Measurements from ENCODE around the gene ZNF662.
"Not testable (repeated sequence)": the region's sequence is repeated elsewhere in the genome, so short reads cannot be mapped to it uniquely, and the experiment has no call there.

ZNF662 gene

DNA sequence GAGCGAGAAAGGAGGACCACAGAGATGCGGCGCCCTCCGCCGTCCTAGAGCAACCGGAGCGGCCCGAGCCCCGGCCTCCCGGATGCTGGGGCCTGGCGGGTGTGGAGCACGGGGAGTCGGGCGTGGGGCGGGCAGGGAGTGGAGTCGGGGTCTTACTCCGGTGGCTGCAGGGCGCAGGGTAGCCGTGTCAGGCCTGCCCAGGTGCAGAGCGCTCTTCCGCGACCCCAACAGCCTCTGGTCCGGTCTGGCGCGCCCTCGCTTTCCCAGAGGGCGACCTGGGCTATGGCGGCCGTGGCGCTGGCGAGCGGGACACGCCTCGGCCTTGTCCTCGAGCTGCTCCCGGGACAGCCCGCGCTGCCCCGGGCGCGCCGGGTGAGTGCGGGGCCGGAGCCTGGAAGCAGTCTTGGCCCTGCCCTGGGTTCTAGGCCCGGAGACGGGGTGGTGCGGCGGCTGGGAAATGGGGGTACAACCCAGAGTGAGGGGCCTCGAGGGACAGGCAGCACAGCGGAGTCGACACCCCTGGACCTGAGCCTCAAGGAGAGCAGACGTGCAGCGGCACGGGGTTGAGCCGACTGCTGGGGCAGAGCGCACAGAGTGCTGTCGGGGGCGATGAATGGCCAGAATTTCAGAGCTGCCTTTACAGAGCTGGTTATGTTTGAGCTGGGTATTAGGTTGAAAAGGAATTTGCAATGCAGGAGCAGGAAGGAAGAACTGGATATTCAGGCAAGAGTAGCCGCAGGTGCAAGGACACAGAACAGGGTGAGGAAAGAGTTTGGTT lies at the start of gene ZNF662:
TSS of gene ZNF662 (plus strand) at position 73 of the 778 bp plus-strand sequence. CDS start 1,973 bp downstream, outside the sequence.
- DNase-seq (ENCODE audit: low read depth in 2 of 2), result peak in 1 of 2 donors; percentile 26

DNA sequence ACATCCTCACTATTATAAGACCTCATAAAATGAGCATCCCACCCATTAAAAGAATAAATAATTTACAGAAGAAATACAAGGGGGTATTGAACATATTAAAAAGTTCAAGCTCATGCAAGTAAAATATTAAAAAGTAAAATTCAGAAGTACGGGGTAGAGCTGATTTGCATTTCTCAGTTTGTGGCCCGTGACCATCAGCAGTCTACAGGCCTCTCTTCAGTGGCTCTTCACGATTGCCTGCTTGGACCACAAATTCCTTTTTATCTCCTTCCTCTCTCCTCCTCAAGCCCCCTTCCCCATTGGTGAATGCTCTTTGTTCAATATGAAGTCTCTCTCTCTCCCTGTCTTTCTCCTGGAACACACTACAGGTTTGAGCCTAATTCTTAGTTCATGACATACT lies 49.4 kb upstream of the ZNF662 start:
- no peak for DNase-seq (ENCODE audit: low read depth in 2 of 2)

DNA sequence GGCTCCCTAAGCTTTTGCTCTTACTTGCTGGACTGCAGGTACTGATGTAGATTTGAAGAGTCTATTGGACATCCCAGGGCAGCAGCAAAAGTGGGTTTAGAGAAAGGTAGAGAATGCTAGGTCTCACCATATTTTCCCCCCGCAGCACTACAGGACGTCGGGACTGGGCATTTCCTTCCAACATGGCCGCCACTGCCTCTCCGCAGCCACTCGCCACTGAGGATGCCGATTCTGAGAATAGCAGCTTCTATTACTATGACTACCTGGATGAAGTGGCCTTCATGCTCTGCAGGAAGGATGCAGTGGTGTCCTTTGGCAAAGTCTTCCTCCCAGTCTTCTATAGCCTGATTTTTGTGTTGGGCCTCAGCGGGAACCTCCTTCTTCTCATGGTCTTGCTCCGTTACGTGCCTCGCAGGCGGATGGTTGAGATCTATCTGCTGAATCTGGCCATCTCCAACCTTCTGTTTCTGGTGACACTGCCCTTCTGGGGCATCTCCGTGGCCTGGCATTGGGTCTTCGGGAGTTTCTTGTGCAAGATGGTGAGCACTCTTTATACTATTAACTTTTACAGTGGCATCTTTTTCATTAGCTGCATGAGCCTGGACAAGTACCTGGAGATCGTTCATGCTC lies 41.5 kb upstream of the ZNF662 start:
- no peak for DNase-seq (ENCODE audit: low read depth in 2 of 2)

DNA sequence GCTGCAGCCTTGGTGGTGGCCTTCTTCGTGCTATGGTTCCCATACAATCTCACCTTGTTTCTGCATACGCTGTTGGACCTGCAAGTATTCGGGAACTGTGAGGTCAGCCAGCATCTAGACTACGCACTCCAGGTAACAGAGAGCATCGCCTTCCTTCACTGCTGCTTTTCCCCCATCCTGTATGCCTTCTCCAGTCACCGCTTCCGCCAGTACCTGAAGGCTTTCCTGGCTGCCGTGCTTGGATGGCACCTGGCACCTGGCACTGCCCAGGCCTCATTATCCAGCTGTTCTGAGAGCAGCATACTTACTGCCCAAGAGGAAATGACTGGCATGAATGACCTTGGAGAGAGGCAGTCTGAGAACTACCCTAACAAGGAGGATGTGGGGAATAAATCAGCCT lies 40.7 kb upstream of the ZNF662 start:
- DNase-seq (ENCODE audit: low read depth in 2 of 2), result no peak

DNA sequence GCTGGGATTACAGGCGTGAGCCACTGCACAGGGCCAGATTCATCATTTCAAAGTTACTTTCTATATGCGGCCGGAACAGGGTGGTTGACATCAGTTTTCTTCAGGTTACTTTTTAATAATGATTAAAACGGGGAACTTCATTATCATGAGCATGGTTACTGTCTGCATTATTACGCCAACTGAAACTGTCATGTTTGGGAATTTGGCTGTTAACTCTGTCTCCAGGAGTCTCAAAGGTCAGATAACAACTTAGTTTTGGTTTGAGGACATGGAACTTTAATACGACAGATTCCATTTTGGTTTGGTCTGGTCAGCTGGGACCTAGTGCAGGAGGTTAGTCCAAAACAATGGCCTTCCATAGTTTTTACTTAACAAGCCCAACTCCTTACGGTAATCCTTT lies 38.8 kb upstream of the ZNF662 start:
- DNase-seq (ENCODE audit: low read depth in 2 of 2), result no peak

DNA sequence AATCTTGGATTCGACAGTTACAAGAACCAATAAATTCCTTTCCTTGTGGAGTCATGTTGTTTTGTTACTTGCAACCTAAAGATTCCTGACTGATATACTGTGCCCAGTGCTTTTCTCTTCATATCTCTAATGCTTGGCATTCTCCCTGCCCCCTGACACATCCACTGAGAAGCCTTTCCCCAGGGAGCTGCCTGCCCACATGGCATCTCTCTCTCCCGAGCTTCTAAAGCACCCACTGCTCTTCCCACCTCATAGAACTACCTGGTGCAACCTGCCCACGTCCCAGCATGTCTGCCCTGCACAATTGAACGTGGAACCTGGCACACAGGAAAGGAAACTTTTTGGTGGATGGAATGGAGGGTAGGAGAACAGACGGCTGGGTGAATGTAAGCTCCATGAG lies 37.1 kb upstream of the ZNF662 start:
- DNase-seq (ENCODE audit: low read depth in 2 of 2), result no peak

DNA sequence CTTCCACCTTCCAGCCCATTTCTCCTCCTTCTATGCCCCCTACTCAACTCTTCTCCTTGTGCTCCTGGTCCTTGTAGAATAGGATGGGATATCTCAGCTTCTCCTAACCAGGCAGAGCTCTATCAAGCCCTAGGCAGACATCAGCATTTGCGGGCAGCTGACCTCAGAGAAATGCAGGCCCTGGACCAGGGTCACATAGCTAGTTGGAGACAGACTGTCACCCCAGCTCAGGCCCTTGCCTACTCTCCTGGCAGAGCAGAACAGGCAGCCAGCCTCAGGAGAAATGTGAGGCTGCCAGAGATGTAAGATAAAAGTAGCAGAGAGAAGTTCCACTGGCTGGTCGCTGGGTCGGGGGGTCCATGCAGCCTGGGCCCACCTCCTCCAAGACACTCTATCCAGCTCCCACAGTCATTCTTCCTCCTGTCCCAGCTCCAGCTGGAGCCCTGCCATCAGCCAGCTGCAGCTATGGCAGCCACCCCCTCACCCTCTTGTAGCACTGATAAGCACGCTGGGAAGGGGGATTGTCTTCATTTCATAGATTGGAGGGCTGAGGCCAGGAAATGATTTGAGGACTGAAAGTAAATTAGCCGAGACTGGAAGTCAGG lies 34.2 kb upstream of the ZNF662 start:
- no peak for DNase-seq (ENCODE audit: low read depth in 2 of 2)

DNA sequence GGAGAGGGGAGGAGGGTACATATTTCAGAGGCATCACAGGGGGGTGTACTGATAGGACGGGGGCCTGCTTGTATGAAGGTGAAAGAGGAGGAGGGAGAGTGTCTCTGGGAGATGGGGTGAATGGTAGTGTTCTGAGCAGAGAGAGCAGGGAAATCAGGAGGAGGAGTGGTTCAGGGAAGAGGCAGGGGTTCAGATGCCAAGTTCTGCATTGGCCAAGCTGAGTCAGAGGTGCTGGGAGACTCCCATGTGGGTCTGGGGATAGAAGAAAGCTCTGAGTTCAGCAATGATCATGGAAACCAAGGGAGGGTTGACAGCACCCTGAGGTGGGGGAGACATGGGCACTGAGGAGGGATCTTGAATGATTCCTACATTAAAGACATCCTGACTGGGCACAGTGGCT lies 33.2 kb upstream of the ZNF662 start:
- no peak for DNase-seq (ENCODE audit: low read depth in 2 of 2)

DNA sequence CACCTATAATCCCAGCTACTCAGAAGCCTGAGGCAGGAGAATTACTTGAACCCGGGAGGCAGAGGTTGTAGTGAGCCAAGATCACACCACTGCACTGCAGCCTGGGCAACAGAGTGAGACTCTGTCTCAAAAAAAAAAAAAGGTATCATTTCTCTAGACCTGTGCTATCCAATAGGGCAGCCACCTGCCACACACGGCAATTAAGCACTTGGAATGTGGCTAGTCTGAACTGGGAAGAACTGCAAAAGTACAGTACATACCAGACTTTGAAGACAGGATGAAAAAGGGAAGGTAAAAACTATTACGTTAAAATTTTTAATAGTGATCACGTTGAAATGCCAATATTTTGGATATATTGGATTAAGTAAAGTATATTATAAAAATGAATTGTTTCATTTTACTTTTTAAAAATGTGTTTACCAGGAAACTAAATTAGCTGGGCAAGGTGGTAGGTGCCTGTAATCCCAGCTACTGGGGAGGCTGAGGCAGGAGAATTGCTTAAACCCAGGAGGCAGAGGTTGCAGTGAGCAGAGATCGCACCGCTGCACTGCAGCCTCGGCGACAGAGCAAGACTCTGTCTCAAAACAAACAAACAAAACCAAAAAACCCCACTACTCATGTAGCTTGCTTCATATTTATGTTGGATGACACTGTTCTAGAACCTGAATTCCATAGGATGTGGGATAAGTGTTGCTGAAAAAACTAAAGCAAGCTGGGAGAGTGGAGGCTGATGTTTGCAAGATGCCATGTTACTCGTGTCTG lies 32.5 kb upstream of the ZNF662 start:
- no peak for DNase-seq (ENCODE audit: low read depth in 2 of 2)

DNA sequence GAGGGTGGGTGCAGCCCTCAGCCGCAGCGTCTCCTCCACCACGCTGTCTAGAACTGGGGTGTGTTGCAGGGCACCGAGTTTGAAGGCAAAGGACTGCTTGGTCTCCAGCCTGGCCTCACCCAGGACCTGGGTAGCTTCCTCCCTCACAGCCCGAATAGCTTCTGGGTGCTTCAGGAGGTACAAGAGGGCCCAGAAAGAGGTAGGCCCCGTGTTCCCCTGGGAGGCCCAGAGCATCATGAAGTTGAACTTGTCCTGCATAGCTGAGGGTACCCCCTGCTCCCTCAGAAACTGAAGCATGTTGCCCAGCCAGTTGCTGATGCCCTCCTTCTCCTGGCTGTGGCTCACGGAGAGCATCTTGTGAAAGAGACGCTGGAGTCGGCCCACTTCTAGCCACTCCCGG lies 31.2 kb upstream of the ZNF662 start:
- no peak for DNase-seq (ENCODE audit: low read depth in 2 of 2)

DNA sequence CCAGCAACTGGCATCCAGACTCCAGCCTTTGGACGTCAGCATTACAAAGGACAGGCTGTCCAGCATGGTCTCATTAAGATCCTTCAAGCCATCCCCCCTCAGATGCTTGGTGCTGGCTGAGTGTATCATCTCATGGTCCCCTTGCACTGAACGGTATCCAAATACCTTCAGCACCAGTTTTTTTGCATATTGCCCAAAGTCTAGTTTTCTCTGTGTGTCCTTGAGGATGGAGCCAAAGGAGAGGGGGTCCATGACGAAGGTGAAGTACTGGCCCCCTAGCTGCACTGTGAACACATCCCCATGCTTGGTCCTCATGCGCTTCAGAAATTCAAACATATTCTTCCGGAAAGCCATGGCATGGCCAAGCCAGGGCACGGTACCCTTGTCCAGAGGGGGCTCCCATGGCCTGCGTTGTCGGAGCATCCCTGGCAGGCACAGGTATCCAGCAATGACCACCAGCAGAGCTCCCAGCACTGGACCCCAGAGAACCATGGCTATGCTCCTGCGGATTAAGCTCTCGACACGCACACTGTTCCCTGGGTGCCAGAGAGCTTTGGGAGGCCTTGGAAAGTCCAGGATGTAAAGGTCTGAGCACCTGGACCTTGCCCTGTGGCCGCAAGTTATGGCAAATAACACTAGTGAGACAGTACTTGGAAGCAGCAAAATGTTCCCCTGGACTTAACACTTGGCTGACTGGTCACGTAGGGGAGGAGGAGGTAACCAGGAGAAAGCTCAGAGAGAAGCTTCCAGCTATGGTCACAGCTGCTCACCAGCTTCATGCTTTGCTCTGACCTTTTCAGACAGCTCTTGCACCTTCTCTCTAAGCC lies 30.4 kb upstream of the ZNF662 start, which contains the start of gene CYP8B1:
TSS of gene CYP8B1 (minus strand) at position 555 of the 827 bp plus-strand sequence. CDS start at position 492, 63 bp downstream.
- DNase-seq (ENCODE audit: low read depth in 2 of 2), result no peak

DNA sequence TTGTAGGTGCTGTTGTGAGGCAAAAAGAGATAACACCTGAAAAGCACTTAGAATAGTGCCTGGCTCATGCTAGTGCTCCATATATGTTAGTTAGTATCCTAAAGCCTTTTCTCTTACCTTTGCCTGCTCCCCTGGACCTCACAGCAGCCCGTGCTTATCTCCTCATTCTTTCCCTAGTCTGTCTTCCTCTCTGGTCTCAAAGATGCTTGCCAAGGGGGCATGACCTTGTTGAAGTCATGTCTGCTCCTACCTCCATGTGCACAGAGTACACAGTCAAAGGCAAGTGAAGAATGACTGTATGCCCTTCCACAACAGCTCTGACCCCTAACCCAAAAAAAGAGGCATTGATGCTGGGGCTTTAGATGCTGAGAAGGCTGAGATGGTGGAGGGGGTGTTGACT lies 29.5 kb upstream of the ZNF662 start:
- DNase-seq (ENCODE audit: low read depth in 2 of 2), result no peak

DNA sequence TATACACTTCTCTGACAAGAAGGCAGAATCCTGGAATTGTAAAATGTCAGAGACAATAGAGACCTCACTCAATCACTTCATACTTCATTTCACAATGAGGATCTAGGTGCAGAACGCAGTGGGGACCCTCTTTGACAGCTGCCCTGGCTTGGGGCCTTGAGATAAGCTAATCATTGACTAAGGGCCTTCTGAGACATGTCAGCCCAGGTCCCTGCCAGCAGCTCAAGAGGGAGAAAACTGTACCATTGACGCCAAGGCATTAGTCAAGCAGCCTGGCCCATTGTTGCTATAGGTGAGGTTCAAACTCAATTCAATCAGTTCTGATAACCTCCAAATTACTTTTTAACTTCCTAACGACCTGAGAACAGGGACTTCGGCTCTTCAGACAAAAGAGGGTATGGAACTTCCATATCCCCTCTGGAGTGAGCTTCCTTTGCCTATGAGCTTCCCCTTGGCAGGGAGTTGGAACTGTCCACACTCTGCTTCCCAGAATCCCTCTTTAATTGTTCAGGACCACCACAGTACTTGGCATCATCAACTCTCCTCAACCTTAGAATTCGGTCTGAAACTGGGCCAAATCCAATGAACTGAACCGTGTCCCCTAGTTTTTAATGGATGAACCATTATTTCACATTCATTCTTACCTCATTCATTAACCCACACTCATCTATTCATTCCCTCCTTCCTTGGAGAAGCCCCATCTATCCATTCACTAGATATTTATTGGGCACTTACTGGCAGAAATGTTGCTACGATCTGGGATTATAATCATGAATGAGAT lies 28.8 kb upstream of the ZNF662 start:
- no peak for DNase-seq (ENCODE audit: low read depth in 2 of 2)

DNA sequence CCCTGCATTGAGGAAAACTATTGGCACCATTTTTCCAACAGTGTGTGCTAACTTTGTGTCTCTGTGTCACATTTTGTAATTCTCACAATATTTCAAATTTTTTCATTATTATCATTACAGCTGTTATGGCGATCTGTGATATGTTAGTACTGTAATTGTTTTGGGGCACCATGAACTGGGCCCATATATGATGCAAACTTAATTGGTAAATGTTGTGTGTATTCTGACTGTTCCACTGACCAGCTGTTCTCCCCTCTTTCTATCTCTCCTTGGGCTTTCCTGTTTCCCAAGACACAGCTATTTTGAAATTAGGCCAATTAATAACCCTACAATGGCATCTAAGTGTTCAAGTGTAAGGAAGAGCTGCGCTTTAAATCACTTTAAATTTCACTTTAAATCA lies 28.1 kb upstream of the ZNF662 start:
- no peak for DNase-seq (ENCODE audit: low read depth in 2 of 2)

DNA sequence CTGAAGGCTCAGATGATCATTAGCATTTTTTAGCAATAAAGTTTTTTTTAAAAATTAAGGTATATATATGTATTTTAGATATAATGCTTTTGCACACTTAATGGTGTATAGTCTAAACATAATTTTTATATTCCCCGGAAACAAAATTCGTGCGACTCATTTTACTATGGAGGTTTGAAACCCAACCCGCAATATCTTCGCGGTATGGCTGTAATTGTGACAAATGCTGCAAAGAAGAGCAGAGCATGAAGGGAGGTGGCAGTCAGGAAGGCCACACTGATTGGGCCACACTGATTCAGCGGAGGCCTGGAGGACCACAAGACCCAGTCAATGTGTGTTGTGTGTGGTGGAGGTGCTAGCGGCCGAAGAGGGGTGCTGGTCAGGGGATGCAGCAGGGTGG lies 25.8 kb upstream of the ZNF662 start:
- no peak for DNase-seq (ENCODE audit: low read depth in 2 of 2)

DNA sequence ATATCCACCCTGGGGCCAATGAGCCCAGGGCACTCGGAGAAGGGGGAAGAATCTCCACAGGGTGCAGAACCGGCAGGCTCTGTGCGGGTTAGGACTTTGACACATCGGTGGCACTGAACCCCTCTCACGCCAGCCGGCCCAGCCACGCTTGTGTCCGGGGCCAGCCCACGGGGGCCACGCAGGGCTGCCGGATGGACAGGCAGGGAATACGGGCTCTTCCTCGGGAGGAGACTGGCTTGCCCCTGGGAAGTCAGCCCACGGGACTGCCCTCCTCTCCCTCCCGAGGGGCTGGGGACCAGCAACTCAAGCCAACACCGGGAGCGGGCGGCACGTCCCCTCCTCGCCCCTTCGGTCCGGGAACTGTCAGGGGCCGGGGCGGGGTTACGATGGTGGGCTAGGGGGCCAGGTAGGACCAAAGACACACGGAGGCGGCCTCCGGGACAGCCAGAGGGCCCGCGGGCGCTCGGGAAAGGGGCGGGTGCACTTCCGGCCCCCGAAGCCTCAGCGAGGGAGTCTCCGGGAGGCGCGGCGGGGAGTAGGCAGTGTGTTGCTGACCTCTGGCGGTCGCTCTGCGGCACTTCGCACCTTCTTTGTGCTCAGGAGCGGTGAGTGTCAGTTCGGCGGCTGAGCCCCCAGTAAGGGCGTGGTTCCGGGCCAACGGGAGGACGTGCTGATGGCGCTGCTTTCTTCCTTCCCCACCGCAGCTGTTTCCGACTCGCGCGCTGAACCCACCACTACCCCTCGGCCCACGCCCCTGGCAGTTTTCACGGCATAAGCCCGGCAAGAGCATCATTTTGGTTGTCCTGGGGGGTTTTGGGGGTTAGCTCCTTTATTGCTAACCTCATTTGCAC lies 25.1 kb upstream of the ZNF662 start:
- DNase-seq (ENCODE audit: low read depth in 2 of 2), result peak; percentile 73 to 84

DNA sequence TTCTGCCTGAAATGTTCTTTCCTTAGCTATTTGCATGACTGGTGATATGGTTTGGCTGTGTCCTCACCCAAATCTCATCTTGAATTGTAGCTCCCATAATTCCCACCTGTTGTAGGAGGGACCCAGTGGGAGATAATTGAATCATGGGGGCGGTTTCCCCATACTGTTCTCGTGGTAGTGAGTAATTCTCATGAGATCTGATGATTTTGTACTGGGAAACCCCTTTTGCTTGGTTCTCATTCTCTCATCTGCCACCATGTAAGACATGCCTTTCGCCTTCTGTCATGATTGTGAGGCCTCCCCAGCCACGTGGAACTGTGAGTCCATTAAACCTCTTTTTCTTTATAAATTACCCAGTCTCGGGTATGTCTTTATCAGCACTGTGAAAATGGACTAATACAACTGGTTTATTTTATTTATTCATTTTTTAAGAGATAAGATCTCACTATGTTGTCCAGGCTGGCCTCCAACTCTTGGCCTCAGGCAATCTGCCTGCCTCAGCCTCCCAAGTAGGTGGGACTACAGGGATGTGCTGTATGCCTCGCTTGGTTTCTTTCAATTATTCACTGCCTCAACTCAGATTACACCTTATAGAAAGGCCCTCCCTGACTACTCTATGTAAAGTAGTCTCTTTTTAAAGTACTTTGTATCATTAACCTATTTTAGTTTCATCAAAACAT lies 22.6 kb upstream of the ZNF662 start:
- not testable (repeated sequence) for DNase-seq (ENCODE audit: low read depth in 2 of 2)

DNA sequence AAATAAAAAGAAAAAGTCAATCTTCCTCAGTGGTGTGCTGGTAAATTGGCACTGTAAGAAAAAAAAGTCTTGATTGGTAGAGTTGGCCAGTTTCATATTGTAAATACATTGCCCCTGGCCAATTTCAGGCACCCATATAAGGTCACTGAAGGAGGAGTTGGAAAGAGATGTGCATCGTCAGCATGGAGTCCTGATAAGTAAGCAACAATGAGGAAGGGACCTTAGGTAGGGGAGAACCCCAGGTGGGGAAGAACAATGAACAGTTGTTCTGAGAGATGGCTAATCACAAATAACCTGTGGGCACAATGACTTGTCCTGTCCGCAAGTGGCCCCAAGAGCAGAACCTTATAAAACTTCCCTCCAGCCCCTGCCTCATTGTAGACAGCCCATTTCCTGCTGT lies 21.6 kb upstream of the ZNF662 start:
- DNase-seq (ENCODE audit: low read depth in 2 of 2), result no peak

DNA sequence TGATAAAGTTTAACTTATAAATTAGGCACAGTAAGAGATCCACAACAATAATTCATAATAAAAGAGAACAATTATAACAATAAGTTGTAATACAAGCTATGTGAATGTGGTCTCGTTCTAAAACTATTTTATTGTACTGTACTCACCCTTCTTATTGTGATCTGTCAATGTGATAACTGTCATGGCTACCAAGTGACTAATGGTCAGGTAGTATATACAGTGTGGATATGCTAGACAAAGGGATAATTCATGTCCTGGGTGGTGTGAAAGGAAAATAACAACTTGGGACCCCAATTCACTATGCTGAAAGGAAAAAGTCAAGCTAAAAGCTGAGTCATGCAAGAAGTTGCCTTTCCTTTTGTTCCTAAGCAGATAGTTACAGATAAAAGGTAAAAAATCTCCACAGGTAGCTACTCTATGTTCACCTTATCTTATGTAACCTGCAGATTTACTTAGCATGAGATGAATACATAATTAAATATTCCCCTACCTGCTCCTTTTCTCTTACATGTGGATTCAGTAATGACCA lies 19.6 kb upstream of the ZNF662 start:
- no peak for DNase-seq (ENCODE audit: low read depth in 2 of 2)
